COLO668 (cell line): ENCODE measurements around the gene SSR4.
"Not testable (repeated sequence)": the region's sequence is repeated elsewhere in the genome, so short reads cannot be mapped to it uniquely, and the experiment has no call there.

Experiments
- DNase-seq: peaks from one replicate; lab custom pipeline; 2025; ENCODE audit not compliant: unreplicated experiment; lab: John Stamatoyannopoulos, UW

Gene SSR4

GRCh38 chrX:153794018-153794896, at the start of gene SSR4, which contains the start of gene IDH3G:
TSS of gene SSR4 (plus strand) at chrX:153794668. CDS start at chrX:153794688, 20 bp downstream.
TSS of gene IDH3G (minus strand) at chrX:153794375. CDS start at chrX:153794326, 49 bp downstream.
- DNase-seq: peak; percentile 98

GRCh38 chrX:153745067-153745433, 49.4 kb upstream of the SSR4 start:
- peak; percentile 15 for DNase-seq

- DNase-seq: no peak
Measured at GRCh38 chrX:153746359-153746758, 48.1 kb upstream of the SSR4 start.

- not testable (repeated sequence) for DNase-seq
Measured at GRCh38 chrX:153746991-153747390, 47.5 kb upstream of the SSR4 start.

- DNase-seq: not testable (repeated sequence)
Measured at GRCh38 chrX:153749017-153749416, 45.5 kb upstream of the SSR4 start.

- DNase-seq: no peak
Measured at GRCh38 chrX:153750127-153750774, 44.2 kb upstream of the SSR4 start.

- no peak for DNase-seq
Measured at GRCh38 chrX:153755136-153755535, 39.3 kb upstream of the SSR4 start.

GRCh38 chrX:153761863-153762262, 32.6 kb upstream of the SSR4 start:
- DNase-seq: no peak

GRCh38 chrX:153762626-153763173, 31.8 kb upstream of the SSR4 start:
- DNase-seq: no peak

GRCh38 chrX:153763298-153763932, 31.1 kb upstream of the SSR4 start:
- DNase-seq: no peak

GRCh38 chrX:153763989-153764755, 30.3 kb upstream of the SSR4 start, which contains the start of gene PLXNB3:
TSS of gene PLXNB3 (plus strand) at chrX:153764249. CDS start at chrX:153765536, 1,287 bp downstream.
- DNase-seq: peak; percentile 91

GRCh38 chrX:153764786-153765137, 29.7 kb upstream of the SSR4 start:
- DNase-seq: no peak

- DNase-seq: peak; percentile 53
Measured at GRCh38 chrX:153765138-153766079, 29.1 kb upstream of the SSR4 start.

- DNase-seq: peak; percentile 64
Measured at GRCh38 chrX:153766098-153766817, 28.2 kb upstream of the SSR4 start.

- peak; percentile 64 for DNase-seq
Measured at GRCh38 chrX:153766871-153767673, 27.4 kb upstream of the SSR4 start.

GRCh38 chrX:153767674-153768055, 26.8 kb upstream of the SSR4 start:
- no peak for DNase-seq

GRCh38 chrX:153768311-153769157, 25.9 kb upstream of the SSR4 start:
- DNase-seq: no peak
